H9 (cell line): Measurements from ENCODE around the gene MIER1. TPM values are rescaled to one million over a fixed set of nuclear protein-coding genes. Genes with fewer than 3 reads are reported as not detected.

Source experiments
- DNase-seq: peaks from one replicate; pipeline ENCODE4 v3.0.0-alpha.2; 2017
- H2AFZ ChIP-seq: one replicate; pipeline ENCODE4 v1.6.1; 2013; ENCODE audit warnings: mild to moderate bottlenecking, low read length, control low read depth, moderate library complexity
- H2AK5ac ChIP-seq: 2 replicates; pipeline ENCODE4 v1.6.1; 2013; ENCODE audit warnings: low read length, control low read depth, mixed read lengths; ENCODE audit not compliant: insufficient read length
- H2BK120ac ChIP-seq: one replicate; pipeline ENCODE4 v1.6.1; 2013; ENCODE audit warnings: low read depth, mild to moderate bottlenecking, low read length, control low read depth, inconsistent platforms; ENCODE audit not compliant: poor library complexity, severe bottlenecking
- H2BK12ac ChIP-seq: 2 replicates; pipeline ENCODE4 v1.6.1; 2013; ENCODE audit warnings: low read length, control low read depth, mixed read lengths, low read depth; ENCODE audit not compliant: insufficient read length
- H2BK15ac ChIP-seq: 2 replicates; pipeline ENCODE4 v1.6.1; 2013; ENCODE audit warnings: low read depth, low read length, control low read depth
- H2BK20ac ChIP-seq: one replicate; pipeline ENCODE4 v1.6.1; 2013; ENCODE audit warnings: low read depth, mild to moderate bottlenecking, low read length, control low read depth, inconsistent platforms; ENCODE audit not compliant: poor library complexity, severe bottlenecking
- H2BK5ac ChIP-seq: 2 replicates; pipeline ENCODE4 v1.6.1; 2013; ENCODE audit warnings: low read length, control low read depth, mixed read lengths; ENCODE audit not compliant: insufficient read length
- H3K14ac ChIP-seq: 2 replicates; pipeline ENCODE4 v1.6.1; 2013; ENCODE audit warnings: low read length, control low read depth; ENCODE audit not compliant: insufficient read depth
- H3K18ac ChIP-seq: 2 replicates; pipeline ENCODE4 v1.6.1; 2013; ENCODE audit warnings: low read depth, mild to moderate bottlenecking, mixed read lengths, low read length, control low read depth; ENCODE audit not compliant: insufficient read length
- H3K23ac ChIP-seq: 2 replicates; pipeline ENCODE4 v1.6.1; 2013; ENCODE audit warnings: low read length, control low read depth, mixed read lengths, low read depth; ENCODE audit not compliant: insufficient read length
- H3K23me2 ChIP-seq: 2 replicates; pipeline ENCODE4 v1.6.1; 2013; ENCODE audit warnings: low read depth, mild to moderate bottlenecking, mixed read lengths, low read length, control low read depth; ENCODE audit not compliant: insufficient read length, poor library complexity, severe bottlenecking
- H3K27ac ChIP-seq: 2 replicates; pipeline ENCODE4 v1.5.1; 2013; ENCODE audit warnings: low read length, control low read depth, mixed read lengths, low read depth; ENCODE audit not compliant: insufficient read length
- H3K27me3 ChIP-seq: 2 replicates; pipeline ENCODE4 v1.6.1; 2013; ENCODE audit warnings: low read length, control low read depth, inconsistent platforms; ENCODE audit not compliant: insufficient read depth
- H3K4ac ChIP-seq: 2 replicates; pipeline ENCODE4 v1.6.1; 2013; ENCODE audit warnings: low read depth, mild to moderate bottlenecking, control low read depth, inconsistent platforms, low read length, moderate library complexity
- H3K4me1 ChIP-seq: 2 replicates; pipeline ENCODE4 v1.6.1; 2013; ENCODE audit warnings: low read length, control low read depth, inconsistent platforms; ENCODE audit not compliant: insufficient read depth
- H3K4me2 ChIP-seq: 2 replicates; pipeline ENCODE4 v1.6.1; 2013; ENCODE audit warnings: low read length, control low read depth, mixed read lengths; ENCODE audit not compliant: insufficient read length, insufficient read depth
- H3K56ac ChIP-seq: 2 replicates; pipeline ENCODE4 v1.6.1; 2013; ENCODE audit warnings: low read depth, mild to moderate bottlenecking, mixed read lengths, low read length, control low read depth; ENCODE audit not compliant: insufficient read length
- H3K79me1 ChIP-seq: 2 replicates; pipeline ENCODE4 v1.6.1; 2013; ENCODE audit warnings: low read depth, mild to moderate bottlenecking, moderate library complexity, low read length, control low read depth, inconsistent platforms; ENCODE audit not compliant: insufficient read depth, poor library complexity, severe bottlenecking
- H3K79me2 ChIP-seq: 2 replicates; pipeline ENCODE4 v1.6.1; 2013; ENCODE audit warnings: low read length, control low read depth, inconsistent platforms; ENCODE audit not compliant: insufficient read depth
- H3K9ac ChIP-seq: 2 replicates; pipeline ENCODE4 v1.6.1; 2013; ENCODE audit warnings: low read length, control low read depth, mixed read lengths; ENCODE audit not compliant: insufficient read length; ENCODE audit errors: extremely low read depth
- H3K9me3 ChIP-seq: one replicate; pipeline ENCODE4 v1.6.1; 2013; ENCODE audit warnings: low read depth, low read length, inconsistent platforms; ENCODE audit not compliant: control insufficient read depth
- H3T11ph ChIP-seq: one replicate; pipeline ENCODE4 v1.6.1; 2013; ENCODE audit warnings: mild to moderate bottlenecking, low read length, control low read depth, inconsistent platforms
- H4K20me1 ChIP-seq: one replicate; pipeline ENCODE4 v1.6.1; 2013; ENCODE audit not compliant: control insufficient read depth, insufficient read length, insufficient read depth
- H4K5ac ChIP-seq: 2 replicates; pipeline ENCODE4 v1.6.1; 2013; ENCODE audit warnings: low read depth, mild to moderate bottlenecking, mixed read lengths, low read length, control low read depth; ENCODE audit not compliant: insufficient read length
- H4K8ac ChIP-seq: replicated peaks from 2 replicates; pipeline ENCODE4 v1.6.1; 2013; ENCODE audit warnings: low read length, control low read depth, mixed read lengths, low read depth; ENCODE audit not compliant: insufficient read length
- H4K91ac ChIP-seq: 2 replicates; pipeline ENCODE4 v1.6.1; 2013; ENCODE audit warnings: low read depth, mild to moderate bottlenecking, moderate library complexity, mixed read lengths, low read length, control low read depth; ENCODE audit not compliant: insufficient read length
- H3K27ac Mint-ChIP-seq, 3 experiments: 2 replicates in 2 of 3; 3 replicates in 1 of 3; pipeline ENCODE4 v1.8.0; 2020 to 2021; ENCODE audit warnings: mixed read lengths in 3 of 3, mild to moderate bottlenecking in 1 of 3, moderate library complexity in 1 of 3
- H3K27me3 Mint-ChIP-seq: 2 replicates; pipeline ENCODE4 v1.8.0; 2021; ENCODE audit warnings: low read depth, mild to moderate bottlenecking, moderate library complexity, mixed read lengths
- H3K36me3 Mint-ChIP-seq, 3 experiments: 2 replicates in 2 of 3; 3 replicates in 1 of 3; pipeline ENCODE4 v1.8.0; 2020 to 2021; ENCODE audit warnings: low read depth in 3 of 3, mixed read lengths in 3 of 3; ENCODE audit not compliant: insufficient read depth in 1 of 3
- H3K4me1 Mint-ChIP-seq, 2 experiments: 2 replicates each; pipeline ENCODE4 v1.8.0; 2020; ENCODE audit warnings: mixed read lengths in 2 of 2
- H3K4me3 Mint-ChIP-seq, 2 experiments: 2 replicates in 1 of 2; 3 replicates in 1 of 2; pipeline ENCODE4 v1.8.0; 2020 to 2021; ENCODE audit warnings: mild to moderate bottlenecking in 2 of 2, mixed read lengths in 2 of 2, moderate library complexity in 1 of 2
- H3K9me3 Mint-ChIP-seq, 2 experiments: 2 replicates in 1 of 2; 3 replicates in 1 of 2; pipeline ENCODE4 v1.8.0; 2020; ENCODE audit warnings: mild to moderate bottlenecking in 2 of 2, mixed read lengths in 2 of 2, moderate library complexity in 1 of 2
- total RNA-seq: library from RNA; stranded (reverse); gene quantifications from 2 replicates; pipeline ENCODE4 v1.2.1, GENCODE V29; 2021
- TF ChIP-seq, protein P1 (sequence below): fragments of 200-600 bp; sonication (generic); conservative IDR thresholded peaks from 3 replicates; pipeline ENCODE4 v1.8.0; 2021; ENCODE audit warnings: antibody characterized with exemption, mild to moderate bottlenecking

MIER1 gene
- total RNA-seq, 1 experiment from 2014 or later: 28.5 TPM

DNA sequence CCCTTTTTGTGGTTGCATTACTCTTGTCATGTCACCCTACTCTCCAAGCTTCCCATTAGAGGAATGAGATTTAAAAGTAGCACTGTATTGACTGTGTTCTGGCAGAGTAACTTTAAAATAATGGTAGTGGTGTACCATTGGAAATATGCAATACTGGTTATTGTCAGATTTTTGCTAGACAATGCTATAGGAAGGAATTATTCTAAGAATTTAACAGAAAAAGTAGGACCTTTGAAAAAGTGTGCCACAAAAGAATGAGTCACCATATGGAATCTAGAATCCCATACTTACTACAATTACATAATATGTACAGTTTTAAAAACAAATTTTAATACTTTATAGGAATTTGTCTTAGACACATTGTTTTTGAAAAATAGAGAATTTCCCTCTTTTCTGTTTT lies 13.8 kb downstream of the MIER1 start:
- no peak overlapping the region for H2BK12ac ChIP-seq
- TF ChIP-seq, protein P1, sequence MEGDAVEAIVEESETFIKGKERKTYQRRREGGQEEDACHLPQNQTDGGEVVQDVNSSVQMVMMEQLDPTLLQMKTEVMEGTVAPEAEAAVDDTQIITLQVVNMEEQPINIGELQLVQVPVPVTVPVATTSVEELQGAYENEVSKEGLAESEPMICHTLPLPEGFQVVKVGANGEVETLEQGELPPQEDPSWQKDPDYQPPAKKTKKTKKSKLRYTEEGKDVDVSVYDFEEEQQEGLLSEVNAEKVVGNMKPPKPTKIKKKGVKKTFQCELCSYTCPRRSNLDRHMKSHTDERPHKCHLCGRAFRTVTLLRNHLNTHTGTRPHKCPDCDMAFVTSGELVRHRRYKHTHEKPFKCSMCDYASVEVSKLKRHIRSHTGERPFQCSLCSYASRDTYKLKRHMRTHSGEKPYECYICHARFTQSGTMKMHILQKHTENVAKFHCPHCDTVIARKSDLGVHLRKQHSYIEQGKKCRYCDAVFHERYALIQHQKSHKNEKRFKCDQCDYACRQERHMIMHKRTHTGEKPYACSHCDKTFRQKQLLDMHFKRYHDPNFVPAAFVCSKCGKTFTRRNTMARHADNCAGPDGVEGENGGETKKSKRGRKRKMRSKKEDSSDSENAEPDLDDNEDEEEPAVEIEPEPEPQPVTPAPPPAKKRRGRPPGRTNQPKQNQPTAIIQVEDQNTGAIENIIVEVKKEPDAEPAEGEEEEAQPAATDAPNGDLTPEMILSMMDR: no peak
- Mint-ChIP-seq H3K27ac (no peak overlapping the region), H3K27me3 (no peaks in the 10 kb centered on the region), H3K36me3 (peaks cover 3 to 6% (median 4%) of the 10 kb centered on the region in 3 experiments; a peak in 4 of 7 replicates), H3K4me3 (no peak overlapping the region), H3K9me3 (no peaks in the 10 kb centered on the region), H3K4me1 (peaks cover 13% of the 10 kb centered on the region in 2 experiments)
- H4K8ac ChIP-seq: no peak overlapping the region
- no peak overlapping the region for H4K5ac ChIP-seq
- peaks cover 13% of the 10 kb centered on the region; the same call in 1 of the 2 replicates for H3K79me2 ChIP-seq
- H3K27me3 ChIP-seq: no peaks in the 10 kb centered on the region
- peaks cover 2% of the 10 kb centered on the region for H3K79me1 ChIP-seq
- no peak overlapping the region for H3K27ac ChIP-seq
- no peaks in the 10 kb centered on the region for H4K20me1 ChIP-seq
- H3K4me2 ChIP-seq: no peak overlapping the region
- H3K9ac ChIP-seq: no peak overlapping the region
- H2BK20ac ChIP-seq: no peak overlapping the region
- H2BK5ac ChIP-seq: no peak overlapping the region
- H2BK120ac ChIP-seq: no peak overlapping the region
- H3K56ac ChIP-seq: no peak overlapping the region
- no peak overlapping the region for H2AK5ac ChIP-seq
- H3T11ph ChIP-seq: no peak overlapping the region
- H3K23me2 ChIP-seq: no peaks in the 10 kb centered on the region
- H3K14ac ChIP-seq: no peak overlapping the region
- DNase-seq: no peak
- no peak overlapping the region for H2AFZ ChIP-seq
- no peak overlapping the region for H3K18ac ChIP-seq
- H3K4ac ChIP-seq: no peak overlapping the region
- H2BK15ac ChIP-seq: no peak overlapping the region
- H3K9me3 ChIP-seq: no peaks in the 10 kb centered on the region
- no peak overlapping the region for H4K91ac ChIP-seq
- H3K23ac ChIP-seq: no peak overlapping the region
- H3K4me1 ChIP-seq: no peaks in the 10 kb centered on the region
